RCC 7860 (cell line): ENCODE data around the gene TOMM20.

Experiments
- DNase-seq: peaks from one replicate; pipeline ENCODE4 v3.0.0-alpha.2; 2015; ENCODE audit warnings: low spot score
- FAIRE-seq: peaks from 2 replicates; lab custom pipeline; 2012; peaks lifted over from hg19 to GRCh38; lab: Jason Lieb, UNC

TOMM20 gene

DNA sequence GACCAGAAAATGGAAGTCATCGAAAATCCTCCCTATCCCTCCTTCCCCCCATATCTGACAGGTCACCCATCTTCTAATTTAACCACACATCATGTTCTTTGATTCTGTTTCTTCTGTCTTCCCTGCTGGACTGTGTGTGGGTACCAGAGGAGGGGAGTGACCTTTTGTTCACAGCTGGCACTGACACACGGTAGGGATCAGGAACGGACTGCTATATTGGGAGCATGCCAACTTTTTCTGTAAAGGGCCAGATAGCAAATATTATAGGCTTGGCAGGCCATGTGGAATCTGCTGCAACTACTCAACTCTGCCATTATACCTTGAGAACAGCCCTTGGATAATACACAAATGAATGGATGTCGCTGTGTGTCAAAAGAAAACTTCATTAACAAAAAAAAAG is 7.5 kb upstream of the TOMM20 start:
- no peak for FAIRE-seq
- DNase-seq = no peak

- no peak for DNase-seq
- FAIRE-seq = no peak
These were observed 5.5 kb upstream of the TOMM20 start for GRCh38 chr1:235134171-235134570.

GRCh38 chr1:235133086-235133485 is 4.4 kb upstream of the TOMM20 start:
- FAIRE-seq (no peak), DNase-seq (no peak)

DNA sequence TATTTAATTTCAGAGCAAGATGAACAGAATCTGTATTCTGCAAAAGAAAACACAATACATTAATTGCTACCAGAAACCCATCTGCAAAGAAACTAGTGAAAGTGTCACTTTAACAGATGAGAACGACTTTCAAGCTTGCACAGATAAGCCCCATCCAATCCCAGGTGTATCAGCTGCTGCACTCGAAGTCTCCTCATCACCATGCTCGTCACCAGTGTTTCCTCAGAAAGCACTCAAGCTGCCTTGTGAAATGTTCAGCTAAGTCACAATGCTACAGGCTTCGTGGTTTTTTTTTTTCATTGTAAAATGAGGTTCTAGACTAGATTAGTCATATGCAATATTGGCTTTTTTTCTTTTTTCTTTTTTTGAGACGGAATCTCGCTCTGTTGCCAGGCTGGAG is 3.3 kb upstream of the TOMM20 start:
- DNase-seq = no peak
- no peak for FAIRE-seq

GRCh38 chr1:235130766-235131270 is 2.2 kb upstream of the TOMM20 start:
- DNase-seq (no peak), FAIRE-seq (no peak)

DNA sequence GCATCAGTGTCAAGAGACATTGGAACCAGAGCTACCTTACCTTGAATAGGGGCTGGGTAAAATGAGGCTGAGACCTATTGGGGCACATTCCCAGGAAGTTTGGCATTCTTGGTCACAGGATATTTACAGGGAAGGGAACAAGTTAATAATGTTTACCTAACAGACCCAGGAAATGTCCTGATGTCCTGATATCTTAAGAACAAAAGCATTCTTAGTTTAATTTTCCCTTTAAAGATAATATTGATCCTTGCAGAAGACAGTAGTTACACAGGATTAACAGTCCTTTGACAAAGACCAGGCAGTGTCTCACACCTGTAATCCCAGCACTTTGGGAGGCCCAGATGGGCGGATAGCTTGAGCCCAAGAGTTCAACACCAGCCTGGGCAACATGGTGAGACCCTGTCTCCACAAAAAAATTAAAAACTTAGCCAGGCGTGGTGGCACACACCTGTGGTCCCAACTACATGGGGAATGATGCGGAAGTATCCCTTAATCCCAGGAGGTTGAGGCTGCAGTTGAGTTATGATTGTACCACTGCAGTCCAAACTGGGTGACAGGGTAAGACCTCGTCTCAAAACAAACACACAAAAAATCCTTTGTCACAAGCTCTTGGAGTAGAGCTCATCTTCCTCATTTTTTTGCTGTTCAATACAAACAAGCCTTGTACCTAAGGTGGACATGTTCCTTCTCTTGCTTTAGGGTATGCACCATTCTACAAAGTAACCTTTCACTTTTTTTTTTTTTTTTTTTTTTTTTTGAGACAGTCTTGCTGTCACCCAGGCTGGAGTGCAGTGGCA is 1.3 kb upstream of the TOMM20 start:
- DNase-seq = no peak
- no peak for FAIRE-seq

- no peak for FAIRE-seq
- DNase-seq = no peak
These were observed 743 bp downstream of the TOMM20 start for GRCh38 chr1:235127732-235128455.

- FAIRE-seq (no peak), DNase-seq (no peak)
These were observed 1.4 kb downstream of the TOMM20 start for GRCh38 chr1:235127203-235127602.

- FAIRE-seq (no peak), DNase-seq (no peak)
These were observed 4.0 kb downstream of the TOMM20 start for GRCh38 chr1:235124665-235125064.

DNA sequence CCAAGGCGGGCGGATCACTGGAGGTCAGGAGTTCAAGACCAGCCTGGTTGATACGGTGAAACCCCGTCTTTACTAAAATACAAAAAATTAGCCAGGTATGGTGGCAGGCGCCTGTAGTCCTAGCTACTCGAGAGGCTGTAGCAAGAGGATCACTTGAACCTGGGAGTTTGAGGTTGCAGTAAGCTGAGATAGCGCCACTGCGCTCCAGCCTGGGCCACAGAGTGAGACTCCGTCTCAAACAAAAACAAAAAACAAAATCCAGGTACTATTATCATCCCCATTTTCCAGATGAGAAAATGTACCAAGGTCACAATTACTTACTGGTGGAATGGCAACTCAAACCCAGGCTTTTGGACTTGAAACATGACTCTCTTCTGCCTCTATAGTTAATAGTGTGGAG is 4.5 kb downstream of the TOMM20 start:
- no peak for FAIRE-seq
- DNase-seq = no peak

GRCh38 chr1:235122348-235122747 is 6.3 kb downstream of the TOMM20 start:
- DNase-seq (no peak), FAIRE-seq (no peak)

GRCh38 chr1:235113183-235113917 is 15.3 kb downstream of the TOMM20 start:
- FAIRE-seq (no peak), DNase-seq (no peak)

GRCh38 chr1:235112297-235113182 is 16.1 kb downstream of the TOMM20 start:
- FAIRE-seq (no peak), DNase-seq (no peak)

DNA sequence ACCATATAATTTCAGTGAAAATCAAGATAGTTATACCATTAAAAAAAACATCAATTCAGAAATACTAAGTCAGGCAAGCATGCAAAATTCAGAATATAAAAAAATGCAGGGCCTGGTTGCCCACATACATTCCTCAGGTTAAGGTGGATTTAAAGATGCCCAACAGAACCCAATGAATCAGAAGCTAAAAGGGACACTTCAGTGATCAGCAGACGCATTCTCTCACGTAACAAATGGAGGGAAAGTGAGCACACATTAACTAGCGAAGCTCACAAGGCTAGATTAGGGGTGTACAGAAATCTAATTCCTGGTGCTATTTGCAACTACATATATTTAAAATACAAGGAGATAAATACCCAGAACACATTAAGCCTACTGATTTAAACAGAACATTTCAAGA is 17.5 kb downstream of the TOMM20 start:
- peak; percentile 78 for FAIRE-seq
- DNase-seq = no peak

GRCh38 chr1:235108876-235109275 is 19.8 kb downstream of the TOMM20 start:
- FAIRE-seq (no peak), DNase-seq (no peak)

- FAIRE-seq (no peak), DNase-seq (no peak)
These were observed 20.4 kb downstream of the TOMM20 start for GRCh38 chr1:235108185-235108593.

- no peak for DNase-seq
- FAIRE-seq = no peak
These were observed 21.1 kb downstream of the TOMM20 start for GRCh38 chr1:235107368-235108184.

GRCh38 chr1:235106457-235106856 is 22.2 kb downstream of the TOMM20 start:
- DNase-seq (no peak), FAIRE-seq (no peak)
